Activated effector memory CD4-positive, alpha-beta T cell treated with Interleukin-2 at 50 U/mL for 16 hours (primary cell): ENCODE data around the gene ITFG1.
"Not testable (repeated sequence)": the region's sequence is repeated elsewhere in the genome, so short reads cannot be mapped to it uniquely, and the experiment has no call there.

Experiments used
- DNase-seq: peaks from one replicate; pipeline ENCODE4 v3.0.0-alpha.2; 2020

The ITFG1 gene

DNA sequence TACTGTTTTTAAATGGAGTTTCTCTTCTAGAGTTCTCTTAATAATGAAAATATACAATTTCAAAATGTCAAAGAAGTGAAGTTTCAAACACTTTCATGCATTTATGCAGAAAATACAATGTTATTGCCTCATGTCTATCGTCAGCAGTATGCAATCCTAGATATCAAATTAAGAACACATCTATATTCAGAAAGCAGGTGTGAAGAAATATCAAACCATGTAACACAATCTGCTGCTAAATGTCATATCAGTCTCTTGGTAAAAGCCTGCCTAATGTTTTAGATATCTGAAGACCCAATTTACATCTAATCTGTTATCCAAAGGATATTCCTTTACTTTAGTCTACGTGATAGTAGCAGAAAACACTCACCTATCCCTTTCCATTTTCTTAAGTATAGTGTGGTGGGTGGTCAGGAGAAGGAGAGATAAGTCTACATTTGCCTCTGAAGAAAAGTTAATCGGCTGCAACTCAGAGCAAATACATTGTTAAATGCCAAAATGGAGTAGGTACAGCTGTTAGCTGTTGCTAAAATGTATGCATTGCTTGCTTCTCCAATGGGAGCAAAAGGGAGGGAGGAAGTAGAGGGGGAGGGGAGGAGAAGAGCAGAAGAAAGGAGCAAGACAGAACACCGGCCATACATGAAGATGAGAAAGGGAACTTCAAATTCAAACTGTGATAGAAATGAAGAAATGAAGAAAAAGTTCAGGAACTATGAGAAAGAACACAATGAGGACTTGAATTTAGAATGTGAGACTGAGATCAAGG is 64.9 kb downstream of the ITFG1 start:
- DNase-seq: no peak

DNA sequence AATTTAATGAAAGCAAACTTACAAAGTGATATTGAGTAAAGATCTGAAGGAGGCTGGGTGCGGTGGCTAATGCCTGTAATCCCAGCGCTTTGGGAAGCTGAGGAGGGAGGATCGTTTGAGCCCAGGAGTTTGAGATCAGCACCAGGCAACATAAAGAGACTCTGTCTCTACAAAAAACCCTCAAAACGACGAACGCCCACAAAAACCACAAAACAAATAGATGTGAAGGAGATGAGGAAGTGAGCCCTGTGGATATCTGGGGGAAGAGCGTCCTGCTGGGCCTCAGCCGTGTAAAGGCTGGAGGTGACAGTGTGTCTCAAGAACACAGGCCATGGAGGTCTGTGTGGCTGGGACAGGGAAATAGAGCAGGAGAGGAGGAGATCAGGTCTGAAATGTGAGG is 68.8 kb downstream of the ITFG1 start:
- no peak for DNase-seq

DNA sequence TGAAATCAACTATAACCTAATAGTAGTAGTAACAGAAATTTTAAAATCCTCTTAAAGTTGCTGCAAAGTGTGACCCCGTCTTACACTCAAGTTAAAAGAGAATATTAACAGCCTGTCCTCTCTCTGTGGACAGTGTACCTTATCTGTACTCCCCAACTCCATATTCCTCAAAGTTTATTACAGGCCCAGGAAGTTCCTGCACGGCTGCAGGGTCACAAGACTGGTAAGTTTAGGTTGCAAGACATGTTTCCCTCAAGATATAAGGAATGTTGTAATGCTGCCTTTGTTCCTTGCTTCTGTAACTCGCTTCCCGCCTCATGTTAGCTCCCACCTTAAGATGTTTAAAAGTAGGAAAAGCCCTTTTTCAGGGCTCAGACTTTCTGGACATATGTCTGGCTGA is 72.2 kb downstream of the ITFG1 start:
- DNase-seq: no peak

DNA sequence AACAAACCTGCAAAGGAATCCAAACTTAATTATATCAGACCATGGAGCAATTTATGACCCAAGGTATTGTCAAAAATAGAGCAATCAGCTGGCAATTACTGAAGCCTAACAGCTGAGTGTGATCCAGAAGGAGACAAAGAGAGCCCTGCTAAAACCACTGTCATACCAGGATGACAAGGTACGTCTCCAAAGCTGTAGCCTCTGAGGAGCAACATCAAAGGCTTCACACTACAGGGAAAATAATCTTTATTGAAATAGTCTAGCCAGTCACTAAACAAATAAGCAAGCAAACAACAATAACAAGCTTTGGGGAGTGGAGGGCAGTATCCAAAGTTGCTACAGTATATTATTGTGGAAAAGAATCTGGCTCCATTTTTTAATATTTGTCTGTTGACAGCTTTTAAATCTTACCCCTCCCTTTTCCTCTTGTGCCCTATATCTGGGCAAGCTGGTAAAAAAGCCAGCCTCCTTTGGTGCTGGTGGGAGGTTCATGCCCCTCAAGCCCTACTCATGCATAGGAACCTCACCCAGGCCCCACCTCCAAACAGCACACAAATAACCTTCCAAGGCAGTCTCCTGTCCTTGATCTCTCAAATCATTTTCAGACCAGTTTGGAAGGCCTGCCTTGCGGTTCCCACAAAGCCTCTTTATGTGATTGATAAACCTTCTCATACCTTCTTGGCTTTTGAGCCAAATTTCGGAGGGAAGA is 73.7 kb downstream of the ITFG1 start:
- DNase-seq: no peak

DNA sequence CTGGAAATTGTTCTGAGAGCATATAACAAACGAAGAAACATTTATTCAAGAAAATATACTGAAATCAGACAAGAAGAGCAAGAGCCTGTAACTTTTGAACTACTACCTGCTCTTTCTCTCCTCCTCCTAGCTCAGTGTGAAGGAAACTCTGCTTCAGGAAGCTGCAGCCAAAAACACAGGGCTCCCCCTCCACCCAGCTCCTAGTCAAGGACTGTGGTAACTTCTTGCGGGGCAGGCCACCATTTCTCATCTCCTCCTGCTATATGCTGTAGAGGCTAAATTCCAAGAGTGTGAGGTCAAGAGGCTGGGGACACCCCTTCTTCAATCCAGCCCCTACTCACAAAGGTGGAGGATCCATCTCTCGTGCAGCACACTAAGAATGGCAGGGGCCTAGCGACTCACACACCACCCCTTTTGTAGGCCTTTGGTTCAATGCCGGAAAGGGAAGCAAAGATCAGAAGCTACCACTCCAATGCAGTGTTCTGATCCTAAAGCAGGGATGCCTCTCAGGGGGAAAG is 74.6 kb downstream of the ITFG1 start:
- no peak for DNase-seq

DNA sequence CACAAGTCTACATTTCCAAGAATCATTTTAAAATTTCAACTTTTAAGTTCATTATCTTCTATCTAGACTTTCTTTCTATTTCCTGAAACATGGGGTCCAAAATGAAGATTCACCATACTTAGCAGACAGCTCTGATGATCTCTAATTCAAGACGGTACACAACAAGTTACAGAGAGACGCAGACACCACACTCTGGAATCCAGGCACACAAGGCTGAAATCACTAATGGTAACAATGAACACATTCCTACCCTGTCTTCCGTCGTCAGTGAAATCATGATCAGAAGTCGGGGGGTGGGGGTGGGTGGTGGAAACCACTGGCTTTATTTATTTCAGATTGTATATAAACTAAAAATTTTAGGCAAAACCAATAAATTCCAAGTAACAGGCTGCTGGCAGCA is 78.5 kb downstream of the ITFG1 start:
- no peak for DNase-seq

DNA sequence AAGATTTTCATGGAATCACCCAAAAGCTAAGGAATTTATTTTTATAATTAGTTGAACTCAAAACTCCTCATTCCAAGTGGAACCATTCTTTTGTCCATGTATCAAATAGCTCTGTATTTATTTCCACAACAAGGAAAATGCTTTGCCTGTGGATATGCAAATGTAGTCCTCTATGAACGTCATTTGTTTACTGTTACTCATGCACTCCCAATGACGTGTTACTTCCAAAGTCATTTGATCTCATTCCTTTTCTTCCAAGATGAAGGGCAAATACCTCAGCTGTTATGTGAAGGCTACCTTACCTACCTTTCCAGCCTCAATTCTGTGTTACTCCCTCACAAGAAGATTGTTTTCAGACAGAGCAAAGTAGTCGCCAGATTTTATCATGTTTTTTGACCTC is 83.7 kb downstream of the ITFG1 start:
- no peak for DNase-seq

DNA sequence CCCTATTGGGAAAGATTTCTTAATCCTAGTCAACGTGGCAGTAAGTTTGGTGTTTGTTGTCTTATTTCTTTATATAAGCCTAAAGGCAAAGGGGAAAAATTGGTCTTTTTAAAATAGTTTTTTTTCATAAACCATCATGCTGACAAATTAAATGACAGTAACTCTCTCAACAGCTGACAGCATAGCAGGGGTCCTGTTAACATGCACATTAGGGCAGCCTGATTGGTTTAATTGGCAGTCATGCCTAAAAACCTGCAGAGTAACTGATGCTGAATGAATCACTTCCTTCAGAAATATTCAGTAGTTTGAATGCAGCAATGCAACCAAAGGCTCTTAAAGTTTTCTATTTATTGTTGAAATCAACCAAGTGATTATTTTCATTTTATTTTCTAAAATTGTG is 85.4 kb downstream of the ITFG1 start:
- DNase-seq: no peak

DNA sequence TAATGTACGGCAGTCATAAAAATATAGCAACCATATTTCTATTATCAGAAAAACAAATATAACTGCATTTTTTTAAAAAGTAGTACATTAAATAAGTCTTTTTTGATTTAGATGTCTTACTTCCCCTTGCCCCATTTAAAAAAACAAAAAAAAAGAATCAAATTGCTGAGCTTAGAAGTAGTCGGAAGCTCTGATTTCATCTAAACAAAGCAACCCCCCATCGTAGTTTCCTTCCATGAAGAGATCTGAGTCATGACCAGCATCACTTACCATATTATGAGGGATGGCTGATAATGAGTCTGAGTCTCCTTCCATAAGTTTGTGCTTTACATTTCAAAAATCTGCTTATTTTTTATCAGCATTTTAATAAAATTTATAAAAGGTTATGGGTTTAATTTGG is 86.2 kb downstream of the ITFG1 start:
- no peak for DNase-seq

DNA sequence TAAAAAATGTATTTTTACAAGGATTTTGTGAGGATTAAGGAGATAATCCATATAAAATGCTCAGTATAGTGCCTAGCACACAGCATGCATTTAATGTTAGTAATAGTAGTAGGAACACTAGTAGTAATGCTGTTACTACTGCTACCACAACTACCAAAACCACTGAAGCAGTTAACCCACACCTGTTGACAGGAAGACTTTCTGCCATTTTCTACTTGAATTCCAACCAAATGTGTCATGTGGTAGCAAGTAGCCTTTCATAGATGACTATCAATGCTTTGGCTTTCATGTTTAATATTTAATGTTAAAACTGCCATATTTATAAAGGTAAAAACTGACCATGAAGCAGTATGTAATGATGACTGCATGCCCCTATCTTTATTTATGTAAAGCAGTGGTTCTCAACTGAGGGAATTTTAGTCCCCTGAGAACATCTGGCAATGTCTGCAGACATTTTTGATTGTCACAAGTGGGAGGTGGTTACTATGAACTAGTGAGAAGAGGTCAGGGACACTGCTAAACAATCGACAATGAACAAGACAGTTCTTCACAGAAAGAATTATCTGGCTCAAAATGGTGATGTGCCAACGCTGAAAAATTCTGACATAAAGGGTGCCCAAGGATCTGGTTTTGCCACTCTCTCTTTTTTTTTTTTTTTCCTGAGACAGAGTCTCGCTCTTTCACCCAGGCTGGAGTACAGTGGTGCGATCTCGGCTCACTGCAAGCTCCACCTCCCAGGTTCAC is 89.4 kb downstream of the ITFG1 start:
- DNase-seq: no peak

DNA sequence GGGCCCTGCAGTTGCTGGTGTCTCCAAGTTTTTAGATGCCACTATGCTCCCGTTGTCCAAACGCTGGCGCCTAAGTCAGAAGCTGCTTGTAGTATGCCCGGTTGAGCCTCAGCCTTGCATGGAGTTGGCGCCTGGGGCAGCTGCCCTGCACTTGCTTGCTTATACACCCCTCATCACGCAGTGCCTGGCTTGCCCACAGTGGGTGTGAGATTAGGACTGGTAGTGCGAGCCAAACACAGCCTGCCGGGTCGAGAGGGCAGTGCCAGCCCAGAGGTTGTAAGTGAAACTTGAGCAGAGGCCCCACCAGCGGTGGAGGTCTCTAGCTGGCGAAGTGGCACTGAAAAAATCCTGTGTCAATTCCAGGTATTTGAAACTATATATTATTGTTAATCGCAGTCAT is 90.3 kb downstream of the ITFG1 start:
- no peak for DNase-seq

DNA sequence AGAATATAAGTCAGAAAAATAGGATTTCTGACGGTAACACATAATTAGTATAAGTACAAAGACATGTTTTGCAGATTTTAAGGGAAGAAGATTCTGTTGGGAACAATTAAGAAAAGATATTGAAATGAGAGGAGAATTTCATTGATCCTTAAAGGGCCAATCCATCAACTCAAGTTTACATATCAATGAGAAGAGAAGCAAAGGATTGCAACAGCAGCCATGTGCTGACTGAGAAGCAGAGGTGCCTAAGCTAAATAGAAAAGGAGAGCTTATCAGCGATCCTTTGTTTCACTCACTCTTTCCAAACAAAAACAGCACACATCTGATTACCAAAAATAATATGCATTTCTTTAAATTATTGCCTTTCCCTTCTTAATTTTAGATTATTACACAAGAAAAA is 94.6 kb downstream of the ITFG1 start:
- DNase-seq: no peak

DNA sequence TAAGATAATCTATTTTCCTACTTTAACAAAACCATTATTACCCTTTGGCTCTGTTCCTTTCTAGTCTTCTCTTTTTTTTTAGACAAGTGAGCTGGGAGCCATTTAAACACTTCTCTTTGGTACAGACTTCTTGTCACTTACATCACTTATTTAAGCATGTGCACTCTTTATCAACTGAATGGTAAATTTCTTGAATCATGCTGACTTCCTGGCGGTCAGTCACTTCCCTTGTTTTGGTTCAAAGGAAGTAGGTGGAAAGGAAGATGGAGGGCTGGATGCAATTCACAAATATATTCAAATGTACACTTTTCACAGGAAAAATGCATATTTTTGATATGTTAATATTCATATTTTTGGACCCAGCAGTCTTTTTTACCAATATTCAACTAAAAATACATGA is 97.1 kb downstream of the ITFG1 start:
- DNase-seq: no peak

DNA sequence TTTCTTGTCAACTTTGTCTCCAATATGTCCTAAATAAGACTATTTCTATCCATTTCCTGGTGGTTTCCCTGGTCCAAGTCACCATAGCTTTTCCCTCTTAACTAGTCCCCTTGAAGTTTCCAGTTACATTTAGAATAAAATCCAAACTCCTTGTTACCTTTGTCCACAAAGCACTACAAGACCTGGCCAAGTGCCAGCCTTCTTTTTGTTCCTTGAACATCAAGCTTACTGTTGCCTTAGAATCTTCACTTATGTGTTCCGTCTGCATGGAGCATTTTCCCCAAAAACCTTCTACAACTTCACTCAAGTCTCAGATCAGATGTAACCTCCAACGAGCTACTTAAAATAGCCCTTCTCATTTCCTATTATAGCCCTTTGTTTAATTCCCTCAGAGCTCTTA is 101.4 kb downstream of the ITFG1 start:
- DNase-seq: no peak

DNA sequence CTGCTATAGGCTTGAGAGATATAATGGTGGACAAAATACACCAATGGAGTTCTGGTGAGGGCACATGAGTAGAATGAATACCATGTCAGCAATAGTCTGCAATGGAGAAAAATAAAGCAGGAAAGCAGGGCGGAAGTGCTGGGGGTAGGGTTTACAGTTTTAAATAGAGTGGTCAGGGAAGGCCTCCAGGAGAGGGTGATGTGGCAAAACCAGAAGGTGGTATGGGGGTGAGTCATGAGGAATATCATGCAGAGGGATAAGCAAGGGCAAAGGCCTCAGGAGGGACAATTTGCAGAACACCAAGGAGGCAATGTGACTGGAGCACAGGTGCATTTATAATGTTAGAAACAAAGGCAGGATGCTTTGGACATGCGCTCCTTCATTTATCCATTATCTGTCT is 102.0 kb downstream of the ITFG1 start:
- no peak for DNase-seq

DNA sequence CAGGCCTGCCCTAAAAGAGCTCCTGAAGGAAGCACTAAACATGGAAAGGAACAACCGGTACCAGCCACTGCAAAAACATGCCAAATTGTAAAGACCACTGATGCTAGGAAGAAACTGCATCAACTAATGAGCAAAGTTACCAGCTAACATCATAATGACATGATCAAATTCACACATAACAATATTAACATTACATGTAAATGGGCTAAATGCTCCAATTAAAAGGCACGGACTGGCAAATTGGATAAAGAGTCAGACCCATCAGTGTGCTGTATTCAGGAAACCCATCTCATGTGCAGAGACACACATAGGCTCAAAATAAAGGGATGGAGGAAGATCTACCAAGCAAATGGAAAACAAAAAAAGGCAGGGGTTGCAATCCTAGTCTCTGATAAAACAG is 111.8 kb downstream of the ITFG1 start:
- not testable (repeated sequence) for DNase-seq

DNA sequence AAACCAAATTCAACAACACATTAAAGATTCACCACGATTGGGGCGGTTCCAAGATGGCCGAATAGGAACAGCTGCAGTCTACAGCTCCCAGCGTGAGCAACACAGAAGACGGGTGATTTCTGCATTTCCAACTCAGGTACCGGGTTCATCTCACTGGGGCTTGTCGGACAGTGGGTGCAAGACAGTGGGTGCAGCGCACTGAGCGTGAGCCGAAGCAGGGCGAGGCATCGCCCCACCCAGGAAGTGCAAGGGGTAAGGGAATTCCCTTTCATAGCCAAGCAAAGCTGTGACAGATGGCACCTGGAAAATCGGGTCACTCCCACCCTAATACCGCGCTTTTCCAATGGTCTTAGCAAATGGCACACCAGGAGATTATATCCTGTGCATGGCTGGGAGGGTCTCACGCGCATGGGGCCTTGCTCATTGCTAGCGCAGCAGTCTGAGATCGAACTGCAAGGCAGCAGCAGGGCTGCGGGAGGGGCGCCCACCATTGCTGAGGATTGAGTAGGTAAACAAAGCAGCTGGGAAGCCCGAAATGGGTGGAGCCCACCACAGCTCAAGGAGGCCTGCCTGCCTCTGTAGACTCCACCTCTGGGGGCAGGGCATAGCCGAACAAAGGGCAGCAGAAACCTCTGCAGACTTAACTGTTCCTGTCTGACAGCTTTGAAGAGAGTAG is 113.7 kb downstream of the ITFG1 start:
- DNase-seq: not testable (repeated sequence)

DNA sequence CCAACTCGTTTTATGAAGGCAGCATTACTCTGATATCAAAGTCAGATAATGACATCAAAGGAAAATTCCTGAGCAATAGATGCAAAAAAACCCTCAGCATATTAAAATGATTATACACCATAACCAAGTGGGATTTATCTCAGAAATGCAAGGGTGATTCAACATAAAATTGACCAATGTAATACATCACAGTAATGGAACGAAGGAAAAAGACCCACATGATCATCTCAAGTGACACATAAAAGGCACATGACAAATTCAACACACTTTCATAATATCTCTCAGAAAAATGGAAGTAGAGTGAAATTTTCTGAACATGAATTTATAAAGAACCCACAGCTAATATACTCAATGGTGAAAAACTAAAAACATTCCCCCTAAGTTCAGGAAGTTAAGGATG is 118.8 kb downstream of the ITFG1 start:
- no peak for DNase-seq

DNA sequence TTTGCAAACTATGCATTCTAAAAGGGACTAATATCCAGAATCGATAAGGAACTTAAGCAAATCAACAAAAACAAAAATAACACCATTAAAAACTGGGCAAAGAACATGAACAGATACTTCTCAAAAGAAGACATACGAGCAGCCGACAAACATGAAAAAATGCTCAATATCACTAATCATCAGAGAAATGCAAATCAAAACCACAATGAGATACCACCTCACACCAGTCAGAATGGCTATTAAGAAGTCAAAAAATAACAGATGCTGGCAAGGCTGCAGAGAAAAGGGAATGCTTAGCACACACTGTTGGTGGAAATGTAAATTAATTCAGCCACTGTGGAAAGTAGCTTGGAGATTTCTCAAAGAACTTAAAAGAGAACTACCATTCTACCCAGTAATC is 130.3 kb downstream of the ITFG1 start:
- DNase-seq: not testable (repeated sequence)

DNA sequence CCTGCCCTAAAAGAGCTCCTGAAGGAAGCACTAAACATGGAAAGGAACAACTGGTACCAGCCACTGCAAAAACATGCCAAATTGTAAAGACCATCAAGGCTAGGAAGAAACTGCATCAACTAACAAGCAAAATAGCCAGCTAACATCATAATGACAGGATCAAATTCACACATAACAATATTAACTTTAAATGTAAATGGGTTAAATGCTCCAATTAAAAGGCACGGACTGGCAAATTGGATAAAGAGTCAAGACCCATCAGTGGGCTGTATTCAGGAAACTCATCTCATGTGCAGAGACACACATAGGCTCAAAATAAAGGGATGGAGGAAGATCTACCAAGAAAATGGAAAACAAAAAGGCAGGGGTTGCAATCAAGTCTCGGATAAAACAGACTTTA is 136.6 kb downstream of the ITFG1 start:
- DNase-seq: not testable (repeated sequence)

DNA sequence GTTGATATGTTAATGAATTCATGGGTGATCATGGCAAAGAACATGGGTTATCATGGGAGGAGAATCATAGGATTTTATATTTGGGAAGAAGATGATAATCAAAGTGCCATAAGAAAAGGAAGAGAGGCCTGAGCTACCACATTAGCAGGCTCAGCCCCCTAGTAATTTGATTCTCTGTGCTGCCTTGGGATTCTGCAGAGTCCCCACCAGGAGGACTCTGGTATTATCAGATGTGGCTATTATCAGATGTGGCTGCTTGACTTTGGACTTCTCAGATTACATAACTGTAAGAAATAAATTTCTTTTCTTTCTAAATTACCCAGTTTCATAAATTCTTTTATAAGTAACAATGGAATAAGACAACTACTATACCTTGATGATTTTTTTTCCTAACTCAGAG is 137.6 kb downstream of the ITFG1 start:
- DNase-seq: no peak

DNA sequence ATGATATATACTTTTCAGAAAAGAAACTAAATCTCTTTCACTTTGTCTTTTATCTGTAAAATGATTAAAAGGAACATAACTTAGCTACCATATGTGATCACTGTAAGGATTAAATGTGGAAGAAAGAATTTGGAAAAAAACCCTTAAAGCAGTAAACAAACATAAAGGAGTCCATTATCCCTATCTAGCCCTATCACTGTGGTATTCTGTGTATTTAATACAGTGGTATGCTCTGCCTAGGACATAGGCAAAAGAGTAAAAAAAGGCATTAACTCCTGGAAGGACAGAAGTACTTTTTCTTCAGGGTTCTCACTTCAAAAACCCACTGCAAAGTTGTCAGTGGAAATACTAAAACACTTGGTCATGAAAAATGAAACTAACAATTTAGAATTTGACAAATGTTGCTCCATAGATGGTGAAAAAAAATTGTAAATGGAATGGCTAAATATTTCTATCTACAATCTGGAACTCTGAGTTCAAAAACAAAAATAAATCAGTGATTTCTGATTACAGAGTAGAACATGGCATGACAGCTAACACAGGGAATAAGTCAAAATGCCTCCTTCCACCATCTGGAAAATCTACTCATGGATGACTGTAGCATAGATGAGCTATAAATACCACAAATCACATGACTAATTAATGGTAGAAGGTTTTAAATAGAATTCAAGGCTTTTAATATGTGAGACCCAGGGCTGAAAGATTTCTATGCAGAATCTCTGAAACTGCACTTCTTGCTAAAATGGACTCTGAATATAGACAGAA is 140.1 kb downstream of the ITFG1 start:
- DNase-seq: no peak
